Stimulated activated CD4-positive, alpha-beta T cell treated with anti-CD3 and anti-CD28 coated beads, Interleukin-1b, Interleukin-23, amount 100 ng/mL, for 1 hour (primary cell): Measurements from ENCODE around the gene TRIM34.
"Not testable (repeated sequence)": the region's sequence is repeated elsewhere in the genome, so short reads cannot be mapped to it uniquely, and the experiment has no call there.

Experiments used
- DNase-seq, 2 donors: peaks; one replicate each; pipeline ENCODE4 v3.0.0-alpha.2; 2020; ENCODE audit warnings: low read depth in 2 of 2

Gene TRIM34

DNA sequence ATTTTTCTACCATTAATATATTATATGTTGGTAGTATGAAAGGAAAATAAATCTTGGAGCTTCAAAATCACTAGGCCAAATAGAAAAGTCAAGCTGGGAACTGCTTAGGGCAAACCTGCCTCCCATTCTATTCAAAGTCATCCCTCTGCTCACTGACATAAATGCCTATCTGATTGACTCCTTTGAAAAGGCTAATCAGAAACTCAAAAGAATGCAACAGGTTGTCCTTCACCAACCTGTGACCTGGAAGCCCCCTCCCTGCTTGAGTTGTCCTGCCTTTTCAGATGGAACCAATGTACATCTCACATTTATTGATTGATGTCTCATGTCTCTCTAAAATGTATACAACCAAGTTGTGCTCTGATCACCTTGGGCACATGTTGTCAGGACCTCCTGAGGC lies 3.2 kb upstream of the TRIM34 start:
- DNase-seq = no peak

GRCh38 chr11:5622802-5623201 lies 2.0 kb upstream of the TRIM34 start:
- DNase-seq = no peak

GRCh38 chr11:5625281-5625680 lies 480 bp downstream of the TRIM34 start:
- no peak for DNase-seq

DNA sequence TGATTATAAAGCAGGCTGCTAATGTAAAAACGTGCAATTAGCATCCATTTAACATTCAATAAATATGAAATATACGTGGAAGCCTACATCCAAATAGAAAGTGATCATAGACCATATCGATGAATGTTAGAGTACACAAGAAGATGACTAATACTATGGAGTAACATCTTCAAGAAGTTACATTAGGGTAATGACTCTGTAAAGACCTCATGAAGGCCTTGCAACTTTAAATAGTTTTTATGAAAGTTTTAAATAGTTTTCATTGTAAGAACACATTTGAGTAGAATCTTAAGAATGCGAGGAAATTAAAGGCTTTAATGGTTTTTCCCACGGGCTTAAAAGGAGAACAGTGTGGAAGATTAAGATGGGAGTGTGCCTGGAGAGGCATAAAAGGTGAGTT lies 1.4 kb downstream of the TRIM34 start:
- DNase-seq = no peak

GRCh38 chr11:5631417-5631816 lies 6.6 kb downstream of the TRIM34 start:
- DNase-seq = no peak

DNA sequence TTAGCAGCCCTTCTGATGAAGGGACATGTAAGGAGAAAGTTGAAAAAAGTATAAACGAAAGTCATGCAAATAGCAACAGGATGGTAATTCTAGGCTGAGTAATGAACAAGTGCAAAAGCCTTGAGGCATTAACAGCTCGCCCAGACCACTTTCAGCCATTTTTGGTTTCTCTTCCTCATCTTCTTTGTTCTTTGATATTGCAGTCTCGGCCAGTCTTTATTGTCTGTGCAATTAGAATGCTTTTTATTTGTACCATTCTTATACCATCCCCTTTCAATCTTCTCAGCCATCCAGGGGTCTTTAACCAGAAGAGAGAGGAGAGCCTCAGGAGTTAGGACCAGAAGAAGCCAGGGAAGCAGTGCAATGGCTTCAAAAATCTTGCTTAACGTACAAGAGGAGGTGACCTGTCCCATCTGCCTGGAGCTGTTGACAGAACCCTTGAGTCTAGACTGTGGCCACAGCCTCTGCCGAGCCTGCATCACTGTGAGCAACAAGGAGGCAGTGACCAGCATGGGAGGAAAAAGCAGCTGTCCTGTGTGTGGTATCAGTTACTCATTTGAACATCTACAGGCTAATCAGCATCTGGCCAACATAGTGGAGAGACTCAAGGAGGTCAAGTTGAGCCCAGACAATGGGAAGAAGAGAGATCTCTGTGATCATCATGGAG lies 7.3 kb downstream of the TRIM34 start:
- DNase-seq = no peak

DNA sequence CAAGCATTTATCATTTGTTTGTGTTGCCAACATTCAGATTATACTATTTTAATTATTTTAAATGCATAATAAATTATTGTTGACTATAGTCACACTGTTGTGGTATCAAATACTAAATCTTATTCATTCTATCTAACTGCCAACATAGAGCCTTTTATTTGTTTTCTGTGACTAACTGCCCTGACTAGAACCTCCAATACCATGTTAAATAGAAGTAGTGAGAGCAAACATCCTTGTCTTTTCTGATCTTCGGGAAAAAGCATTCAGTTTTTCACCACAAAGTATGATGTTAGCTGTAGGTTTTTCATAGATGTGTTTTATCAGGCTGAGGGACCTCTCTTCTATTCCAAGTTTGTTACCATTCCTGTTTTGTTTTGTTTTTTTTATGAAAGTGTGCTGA lies 15.2 kb downstream of the TRIM34 start:
- no peak for DNase-seq

DNA sequence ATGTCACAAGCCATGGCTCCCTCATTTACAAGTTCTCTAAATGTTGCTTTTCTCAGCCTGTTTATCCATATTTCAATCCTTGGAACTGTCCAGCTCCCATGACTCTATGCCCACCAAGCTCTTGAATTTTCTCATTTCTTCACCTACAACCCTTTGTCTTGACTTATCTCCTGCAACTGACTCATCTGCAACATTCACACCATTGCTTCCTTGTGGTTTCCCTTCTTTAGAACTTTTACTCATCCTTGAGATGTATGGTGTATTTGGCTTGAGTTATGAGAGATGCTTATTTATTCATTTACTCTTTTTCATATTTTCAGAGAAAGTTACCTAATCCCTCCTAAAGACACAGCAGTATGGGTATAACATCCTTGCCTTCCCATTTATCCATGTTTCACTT lies 18.8 kb downstream of the TRIM34 start:
- no peak for DNase-seq

DNA sequence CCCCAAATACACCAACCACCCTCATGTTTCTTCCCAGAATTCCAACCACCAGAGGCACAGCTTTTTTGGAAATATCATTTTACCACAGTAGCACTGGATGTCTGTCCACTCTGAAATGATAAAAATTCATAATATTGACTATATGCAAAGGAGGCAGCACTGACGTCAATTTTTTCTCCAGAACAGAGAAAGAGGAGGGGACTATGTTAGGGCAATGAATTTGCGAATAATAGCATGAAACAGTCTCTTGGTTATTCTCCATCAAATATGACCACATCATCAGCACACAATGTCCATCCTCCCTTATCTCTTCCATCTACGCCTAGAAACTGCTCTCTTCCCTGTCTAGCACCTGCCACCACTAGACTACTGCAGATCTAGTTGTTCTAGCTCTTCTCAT lies 21.3 kb downstream of the TRIM34 start:
- DNase-seq = no peak

DNA sequence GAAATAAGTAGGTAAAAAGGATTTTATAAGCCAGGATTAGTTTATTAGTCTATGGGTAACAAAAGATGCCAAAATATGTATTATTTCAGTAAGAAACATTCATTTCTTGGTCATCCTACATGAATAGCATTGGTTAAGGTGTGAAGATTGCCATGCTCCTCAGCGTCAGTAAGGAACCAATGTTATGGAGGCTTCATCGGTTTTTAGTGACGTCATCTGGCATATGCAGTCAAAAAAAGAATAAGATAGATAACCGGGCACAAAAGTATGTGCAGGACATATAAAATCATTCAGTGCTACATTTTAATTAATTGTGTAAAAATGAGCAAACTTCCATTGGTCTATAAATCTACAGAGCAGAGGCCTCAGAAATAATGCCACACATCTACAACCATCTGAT lies 30.7 kb downstream of the TRIM34 start:
- no peak for DNase-seq

- not testable (repeated sequence) for DNase-seq
Observed at GRCh38 chr11:5656956-5657355, 32.2 kb downstream of the TRIM34 start.

DNA sequence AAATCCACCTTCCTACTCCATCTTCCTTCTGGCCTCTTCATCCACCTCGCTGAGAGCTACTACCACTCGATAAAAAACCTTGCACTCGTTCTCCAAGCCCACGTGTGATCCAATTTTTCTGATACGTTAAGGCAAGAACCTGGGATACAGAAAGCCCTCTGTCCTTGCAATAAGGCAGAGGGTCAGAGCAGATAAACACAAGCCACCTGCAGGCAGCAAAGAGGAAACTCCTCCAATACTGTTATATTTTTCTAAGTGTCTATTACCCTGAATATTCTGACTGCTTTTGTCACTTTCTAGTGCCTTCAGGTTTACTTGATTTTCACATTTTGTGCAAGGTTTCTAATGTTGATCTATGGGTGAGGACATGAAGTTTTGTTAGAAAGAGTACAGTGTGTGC lies 33.5 kb downstream of the TRIM34 start:
- no peak for DNase-seq

- DNase-seq = no peak
Observed at GRCh38 chr11:5663511-5663910, 38.7 kb downstream of the TRIM34 start.

DNA sequence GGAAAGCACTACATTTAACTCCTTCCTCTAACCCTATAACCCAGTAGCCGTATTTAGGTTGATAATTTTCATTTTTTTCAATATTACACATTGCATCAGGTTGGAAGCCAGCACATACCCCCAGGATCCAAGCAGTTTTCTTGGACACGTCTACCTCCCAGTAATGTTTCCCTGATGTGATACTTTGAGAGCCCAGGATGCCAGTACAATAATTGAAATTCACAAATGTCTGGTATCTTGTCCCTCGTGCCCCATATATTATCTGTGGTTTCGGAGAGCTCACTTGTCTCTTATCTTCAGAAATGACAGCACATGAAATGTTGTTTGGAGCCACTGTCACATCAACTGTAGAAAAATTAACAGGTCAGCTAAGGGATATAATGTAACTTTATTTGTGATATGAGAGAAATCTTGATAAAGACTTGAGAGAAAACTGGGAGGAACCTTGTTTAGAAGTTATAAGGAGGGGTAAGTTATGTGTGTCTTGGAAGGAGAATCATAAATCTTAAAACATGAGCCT lies 40.3 kb downstream of the TRIM34 start:
- no peak for DNase-seq

DNA sequence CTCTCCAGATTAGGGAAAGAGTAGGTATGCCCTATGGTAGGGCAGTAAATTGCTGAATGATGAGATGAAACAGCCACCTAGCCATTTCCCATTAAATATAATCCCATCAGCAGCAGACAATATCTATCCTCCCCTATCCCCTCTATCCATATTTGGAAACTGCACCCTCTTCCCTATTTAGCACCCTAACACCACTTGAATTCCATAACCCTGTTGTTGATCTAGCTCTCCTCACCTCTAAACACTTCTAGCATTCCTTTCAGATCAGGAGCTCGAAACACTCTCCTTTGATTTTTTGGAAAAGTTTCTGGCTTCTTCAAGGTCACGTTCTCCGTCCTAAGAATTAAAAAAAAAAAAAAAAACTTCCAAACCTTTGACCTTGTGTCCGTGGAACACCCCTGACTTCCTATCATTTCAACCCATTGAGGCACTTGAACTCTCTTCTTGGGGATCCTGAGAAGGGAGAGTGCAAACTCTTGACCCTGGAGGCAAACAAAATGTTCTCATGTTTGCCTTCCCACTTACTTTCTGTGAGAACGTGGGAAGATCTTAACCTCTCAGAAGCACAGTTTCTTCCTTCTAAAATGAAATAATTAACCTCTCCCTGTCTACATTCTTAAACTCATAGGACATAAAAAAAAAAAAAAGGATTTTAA lies 41.1 kb downstream of the TRIM34 start:
- no peak for DNase-seq

- no peak for DNase-seq
Observed at GRCh38 chr11:5666402-5666793, 41.6 kb downstream of the TRIM34 start.

GRCh38 chr11:5671831-5672230 lies 47.0 kb downstream of the TRIM34 start:
- no peak for DNase-seq

DNA sequence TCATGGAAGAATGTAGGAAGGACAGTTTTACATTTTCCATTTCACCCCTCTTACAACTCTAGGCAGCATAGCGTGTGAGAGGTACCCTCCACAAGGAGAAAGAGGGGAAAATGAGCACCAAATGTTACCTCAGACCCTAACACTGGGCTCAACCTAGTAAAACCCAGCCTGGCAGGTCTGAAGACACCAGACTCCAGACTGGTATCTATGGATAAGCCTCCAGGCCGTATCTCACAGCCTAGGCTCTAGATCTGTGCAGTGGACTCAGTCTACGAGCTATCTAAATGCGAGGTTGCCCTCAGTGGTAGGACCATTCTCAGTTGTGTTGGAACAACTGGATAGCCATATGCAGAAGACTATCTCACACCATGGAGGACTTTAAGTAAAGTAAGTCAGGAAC lies 49.6 kb downstream of the TRIM34 start:
- DNase-seq = no peak

DNA sequence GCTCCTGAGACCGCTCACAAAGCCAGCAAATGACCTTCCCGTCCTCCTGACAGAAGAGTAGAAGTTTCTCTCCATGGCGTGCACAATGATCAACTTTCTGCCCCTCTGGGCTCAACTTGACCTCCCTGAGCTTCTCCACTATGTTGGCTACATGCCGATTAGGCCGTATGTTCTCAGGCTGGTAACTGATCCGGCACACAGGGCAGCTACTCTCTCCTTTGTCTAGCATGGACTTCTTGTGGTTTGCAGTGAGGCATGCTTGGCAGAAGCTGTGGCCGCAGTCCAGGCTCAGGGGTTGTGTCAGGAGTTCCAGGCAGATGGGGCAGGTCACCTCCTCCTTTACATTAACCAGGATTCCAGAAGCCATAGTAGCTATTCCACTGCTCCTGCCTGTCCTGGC lies 55.0 kb downstream of the TRIM34 start:
- no peak for DNase-seq

GRCh38 chr11:5682890-5683441 lies 58.2 kb downstream of the TRIM34 start:
- DNase-seq = not testable (repeated sequence)

DNA sequence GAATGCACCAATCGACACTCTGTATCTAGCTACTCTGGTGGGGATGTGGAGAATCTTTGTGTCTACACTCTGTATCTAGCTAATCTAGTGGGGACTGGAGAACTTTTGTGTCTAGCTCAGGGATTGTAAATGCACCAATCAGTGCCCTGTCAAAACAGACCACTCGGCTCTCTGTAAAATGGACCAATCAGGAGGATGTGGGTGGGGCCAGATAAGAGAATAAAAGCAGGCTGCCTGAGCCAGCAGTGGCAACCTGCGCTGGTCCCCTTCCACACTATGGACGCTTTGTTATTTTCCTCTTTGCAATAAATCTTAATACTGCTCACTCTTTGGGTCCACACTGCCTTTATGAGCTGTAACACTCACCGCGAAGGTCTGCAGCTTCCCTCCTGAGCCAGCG lies 58.8 kb downstream of the TRIM34 start:
- DNase-seq = not testable (repeated sequence)

- no peak for DNase-seq
Observed at GRCh38 chr11:5684036-5684645, 59.3 kb downstream of the TRIM34 start.
